Measurements from ENCODE around the gene PIM3.
"Not testable (repeated sequence)": the region's sequence is repeated elsewhere in the genome, so short reads cannot be mapped to it uniquely, and the experiment has no call there.

PIM3 gene

GRCh38 chr22:49968831-49969661 lies 8.5 kb downstream of the PIM3 start:
- DNase-seq: no peak

- no peak for DNase-seq
These were observed 9.4 kb downstream of the PIM3 start for GRCh38 chr22:49969751-49970527.

- DNase-seq: peak; percentile 2
These were observed 10.1 kb downstream of the PIM3 start for GRCh38 chr22:49970528-49971231.

- no peak for DNase-seq
These were observed 10.9 kb downstream of the PIM3 start for GRCh38 chr22:49971232-49972162.

GRCh38 chr22:49972163-49973017 lies 11.8 kb downstream of the PIM3 start:
- no peak for DNase-seq

GRCh38 chr22:49973018-49973961 lies 12.7 kb downstream of the PIM3 start:
- no peak for DNase-seq

- no peak for DNase-seq
These were observed 15.2 kb downstream of the PIM3 start for GRCh38 chr22:49975543-49976389.

- no peak for DNase-seq
These were observed 16.0 kb downstream of the PIM3 start for GRCh38 chr22:49976439-49977175.

- DNase-seq: no peak
These were observed 17.0 kb downstream of the PIM3 start for GRCh38 chr22:49977578-49977977.

- DNase-seq: no peak
These were observed 19.2 kb downstream of the PIM3 start for GRCh38 chr22:49979587-49980264.

GRCh38 chr22:49981799-49982198 lies 21.2 kb downstream of the PIM3 start:
- DNase-seq: not testable (repeated sequence)

GRCh38 chr22:49983148-49984042 lies 22.8 kb downstream of the PIM3 start:
- no peak for DNase-seq

- no peak for DNase-seq
These were observed 25.8 kb downstream of the PIM3 start for GRCh38 chr22:49986325-49986724.

GRCh38 chr22:49989826-49990225 lies 29.3 kb downstream of the PIM3 start:
- DNase-seq: not testable (repeated sequence)

- DNase-seq: no peak
These were observed 30.6 kb downstream of the PIM3 start for GRCh38 chr22:49991167-49991566.

- no peak for DNase-seq
These were observed 31.4 kb downstream of the PIM3 start for GRCh38 chr22:49991907-49992533.
